ENCODE results near the gene PTPRN2.

GRCh38 chr7:158292948-158293347 lies 294.7 kb downstream of the PTPRN2 start:
- TF ChIP-seq CHD2 (IDR thresholded peaks at IDR 0.05; ENCODE audit: low read length, partially characterized antibody) (no peak), EP300 (IDR thresholded peaks at IDR 0.05; ENCODE audit: borderline replicate concordance in 1 of 2, low read depth in 1 of 2, low read length in 1 of 2) (no peak), SIN3A (IDR thresholded peaks at IDR 0.05; ENCODE audit: borderline replicate concordance, low read depth, low read length) (no peak), SMC3 (IDR thresholded peaks at IDR 0.05; ENCODE audit: low read depth, low read length) (no peak)
- TF ChIP-seq, protein P1, sequence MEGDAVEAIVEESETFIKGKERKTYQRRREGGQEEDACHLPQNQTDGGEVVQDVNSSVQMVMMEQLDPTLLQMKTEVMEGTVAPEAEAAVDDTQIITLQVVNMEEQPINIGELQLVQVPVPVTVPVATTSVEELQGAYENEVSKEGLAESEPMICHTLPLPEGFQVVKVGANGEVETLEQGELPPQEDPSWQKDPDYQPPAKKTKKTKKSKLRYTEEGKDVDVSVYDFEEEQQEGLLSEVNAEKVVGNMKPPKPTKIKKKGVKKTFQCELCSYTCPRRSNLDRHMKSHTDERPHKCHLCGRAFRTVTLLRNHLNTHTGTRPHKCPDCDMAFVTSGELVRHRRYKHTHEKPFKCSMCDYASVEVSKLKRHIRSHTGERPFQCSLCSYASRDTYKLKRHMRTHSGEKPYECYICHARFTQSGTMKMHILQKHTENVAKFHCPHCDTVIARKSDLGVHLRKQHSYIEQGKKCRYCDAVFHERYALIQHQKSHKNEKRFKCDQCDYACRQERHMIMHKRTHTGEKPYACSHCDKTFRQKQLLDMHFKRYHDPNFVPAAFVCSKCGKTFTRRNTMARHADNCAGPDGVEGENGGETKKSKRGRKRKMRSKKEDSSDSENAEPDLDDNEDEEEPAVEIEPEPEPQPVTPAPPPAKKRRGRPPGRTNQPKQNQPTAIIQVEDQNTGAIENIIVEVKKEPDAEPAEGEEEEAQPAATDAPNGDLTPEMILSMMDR (IDR thresholded peaks at IDR 0.05), result no peak
